Vagina (tissue), 2 donors: ENCODE measurements around the gene WDR7.

Experiments
- POLR2A ChIP-seq, 2 donors: fragments of 450-650 bp; IDR thresholded peaks; one replicate each; pipeline ENCODE4 v1.6.1; 2017; ENCODE audit warnings: antibody characterized with exemption in 2 of 2, mild to moderate bottlenecking in 2 of 2, moderate library complexity in 2 of 2
- POLR2AphosphoS5 ChIP-seq, 2 donors: sonication (generic); formaldehyde crosslinking; IDR thresholded peaks; one replicate each; pipeline ENCODE4 v1.9.0; 2017; ENCODE audit warnings: antibody characterized with exemption in 2 of 2, mild to moderate bottlenecking in 2 of 2, low read depth in 1 of 2; ENCODE audit not compliant: insufficient read depth in 1 of 2
- TF ChIP-seq, protein P1 (sequence below), 3 experiments: fragments of 450-650 bp in 2 of 3; fragments of 200-600 bp in 1 of 3; sonication (generic) in 1 of 3; IDR thresholded peaks; one replicate each; pipeline ENCODE4 v1.5.1; 2017 to 2019; ENCODE audit warnings: antibody characterized with exemption in 3 of 3, mild to moderate bottlenecking in 2 of 3, moderate library complexity in 2 of 3

DNA sequence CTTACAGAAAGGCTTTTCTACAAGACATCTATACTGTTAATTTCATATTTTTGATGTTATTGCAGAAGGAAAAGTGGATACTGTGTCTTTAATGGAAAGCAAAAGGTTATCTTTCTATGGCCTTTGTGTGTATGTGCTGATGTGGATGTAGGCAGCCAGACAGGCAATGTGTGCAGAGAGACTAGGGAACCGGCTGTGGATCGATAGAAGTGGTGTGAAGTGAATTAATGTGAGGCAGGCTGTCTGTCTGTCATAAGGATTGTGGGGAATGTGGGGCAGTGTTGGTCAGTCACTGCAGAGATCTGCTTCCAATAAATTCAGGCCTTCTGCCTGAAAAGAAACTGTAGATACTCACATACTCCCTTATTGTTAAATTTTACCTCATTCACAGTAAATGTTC is 156.7 kb downstream of the WDR7 start:
- TF ChIP-seq, protein P1, sequence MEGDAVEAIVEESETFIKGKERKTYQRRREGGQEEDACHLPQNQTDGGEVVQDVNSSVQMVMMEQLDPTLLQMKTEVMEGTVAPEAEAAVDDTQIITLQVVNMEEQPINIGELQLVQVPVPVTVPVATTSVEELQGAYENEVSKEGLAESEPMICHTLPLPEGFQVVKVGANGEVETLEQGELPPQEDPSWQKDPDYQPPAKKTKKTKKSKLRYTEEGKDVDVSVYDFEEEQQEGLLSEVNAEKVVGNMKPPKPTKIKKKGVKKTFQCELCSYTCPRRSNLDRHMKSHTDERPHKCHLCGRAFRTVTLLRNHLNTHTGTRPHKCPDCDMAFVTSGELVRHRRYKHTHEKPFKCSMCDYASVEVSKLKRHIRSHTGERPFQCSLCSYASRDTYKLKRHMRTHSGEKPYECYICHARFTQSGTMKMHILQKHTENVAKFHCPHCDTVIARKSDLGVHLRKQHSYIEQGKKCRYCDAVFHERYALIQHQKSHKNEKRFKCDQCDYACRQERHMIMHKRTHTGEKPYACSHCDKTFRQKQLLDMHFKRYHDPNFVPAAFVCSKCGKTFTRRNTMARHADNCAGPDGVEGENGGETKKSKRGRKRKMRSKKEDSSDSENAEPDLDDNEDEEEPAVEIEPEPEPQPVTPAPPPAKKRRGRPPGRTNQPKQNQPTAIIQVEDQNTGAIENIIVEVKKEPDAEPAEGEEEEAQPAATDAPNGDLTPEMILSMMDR (IDR thresholded peaks at IDR 0.05), result no peak
- TF ChIP-seq POLR2A (IDR thresholded peaks at IDR 0.05), result no peak
- no peak for TF ChIP-seq POLR2AphosphoS5 (IDR thresholded peaks at IDR 0.05; ENCODE audit: insufficient read depth in 1 of 2, low read depth in 1 of 2)
